SK-N-SH (cell line): ENCODE results near the gene MAST2. TPM values are rescaled to one million over a fixed set of nuclear protein-coding genes. Genes with fewer than 3 reads are reported as not detected.
"Not testable (repeated sequence)": the region's sequence is repeated elsewhere in the genome, so short reads cannot be mapped to it uniquely, and the experiment has no call there.

Experiments
- CTCF ChIA-PET: fragments of 300-600, 350-600 bp; formaldehyde crosslinking; extraction: SDS; loops from one replicate; lab custom pipeline; 2021; lab: Yijun Ruan, JAX
- POLR2A ChIA-PET: fragments of 350-600 bp; sonication (Branson Sonifier 250); formaldehyde crosslinking; extraction: SDS; loops from one replicate; lab custom pipeline; 2020; ENCODE audit warnings: antibody characterized with exemption, inconsistent platforms; lab: Yijun Ruan, JAX
- DNase-seq: peaks from one replicate; pipeline ENCODE4 v3.0.0; 2012
- H2AFZ ChIP-seq: fragments of 200-600 bp; sonication (generic); 2 replicates; pipeline ENCODE4 v1.8.1; 2016; ENCODE audit warnings: antibody characterized with exemption, mild to moderate bottlenecking, low read depth
- H3F3A ChIP-seq: fragments of 200-600 bp; sonication (generic); replicated peaks from 2 replicates; pipeline ENCODE3; 2016; ENCODE audit warnings: antibody characterized with exemption, mild to moderate bottlenecking; ENCODE audit not compliant: insufficient read depth
- H3K27ac ChIP-seq, 2 experiments: fragments of 200-500 bp in 1 of 2; fragments of 200-600 bp in 1 of 2; sonication (Bioruptor generic) in 1 of 2; sonication (generic), shearing (Covaris generic) in 1 of 2; 2 replicates each; pipeline versions ENCODE4 v1.5.1 to v1.6.1; 2014 to 2016; ENCODE audit warnings: low read depth in 2 of 2, inconsistent platforms in 1 of 2, low read length in 1 of 2, mild to moderate bottlenecking in 1 of 2, mixed read lengths in 1 of 2
- H3K27me3 ChIP-seq: fragments of 200-600 bp; sonication (generic), shearing (Covaris generic); 2 replicates; pipeline ENCODE4 v1.6.1; 2016; ENCODE audit warnings: mixed run types; ENCODE audit not compliant: insufficient read depth
- H3K36me3 ChIP-seq, 2 experiments: fragments of 200-500 bp in 1 of 2; fragments of 200-600 bp in 1 of 2; sonication (Bioruptor generic) in 1 of 2; sonication (generic) in 1 of 2; replicated peaks in 1 of 2; 2 replicates each; pipeline versions ENCODE3 to v1.5.1; 2014 to 2016; ENCODE audit warnings: low read length in 1 of 2, mild to moderate bottlenecking in 1 of 2; ENCODE audit not compliant: insufficient read depth in 2 of 2, control insufficient read depth in 1 of 2
- H3K4me1 ChIP-seq, 2 experiments: fragments of 200-500 bp in 1 of 2; fragments of 200-600 bp in 1 of 2; sonication (Bioruptor generic) in 1 of 2; sonication (generic), shearing (Covaris generic) in 1 of 2; 2 replicates each; pipeline versions ENCODE4 v1.5.1 to v1.6.1; 2014 to 2016; ENCODE audit warnings: low read depth in 1 of 2, low read length in 1 of 2, mixed run types in 1 of 2; ENCODE audit not compliant: insufficient read depth in 2 of 2, control insufficient read depth in 1 of 2
- H3K4me2 ChIP-seq: fragments of 200-600 bp; sonication (generic), shearing (Covaris generic); 2 replicates; pipeline ENCODE4 v1.6.1; 2017; ENCODE audit warnings: mixed run types
- H3K4me3 ChIP-seq, 2 experiments: fragments of 200-500 bp in 1 of 2; fragments of 200-600 bp in 1 of 2; sonication (Bioruptor generic) in 1 of 2; sonication (generic), shearing (Covaris generic) in 1 of 2; 2 replicates each; pipeline versions ENCODE4 v1.5.1 to v1.8.1; 2014 to 2016; ENCODE audit warnings: low read depth in 2 of 2, inconsistent platforms in 1 of 2, low read length in 1 of 2, mild to moderate bottlenecking in 1 of 2, mixed read lengths in 1 of 2, moderate library complexity in 1 of 2
- H3K79me2 ChIP-seq: fragments of 200-600 bp; sonication (generic); 2 replicates; pipeline ENCODE4 v1.8.1; 2017; ENCODE audit warnings: mild to moderate bottlenecking; ENCODE audit not compliant: insufficient read depth
- H3K9ac ChIP-seq: fragments of 200-600 bp; sonication (generic); 2 replicates; pipeline ENCODE4 v1.6.1; 2017; ENCODE audit warnings: mixed run types
- H3K9me2 ChIP-seq: fragments of 200-600 bp; sonication (generic); 2 replicates; pipeline ENCODE4 v1.6.1; 2017; ENCODE audit warnings: mixed run types
- H3K9me3 ChIP-seq: fragments of 200-600 bp; sonication (generic); 2 replicates; pipeline ENCODE4 v1.6.1; 2017; ENCODE audit warnings: mixed run types, mild to moderate bottlenecking, moderate library complexity
- H4K20me1 ChIP-seq: fragments of 200-600 bp; sonication (generic); 2 replicates; pipeline ENCODE4 v1.6.1; 2017; ENCODE audit warnings: mild to moderate bottlenecking, mixed run types; ENCODE audit not compliant: insufficient read depth
- CHD2 ChIP-seq: fragments of 150-350 bp; IDR thresholded peaks from 2 replicates; pipeline ENCODE4 v1.6.1; 2018; ENCODE audit warnings: low read length; ENCODE audit not compliant: partially characterized antibody
- CTCF ChIP-seq: fragments of 200-600 bp; sonication (generic); IDR thresholded peaks from 2 replicates; pipeline ENCODE4 v1.6.1; 2017; ENCODE audit warnings: antibody characterized with exemption, mild to moderate bottlenecking, moderate library complexity
- NRF1 ChIP-seq: IDR thresholded peaks from 2 replicates; pipeline ENCODE4 v1.6.1; 2012; ENCODE audit warnings: low read depth, mild to moderate bottlenecking, low read length
- RAD21 ChIP-seq: IDR thresholded peaks from 2 replicates; pipeline ENCODE4 v1.6.1; 2012; ENCODE audit warnings: mild to moderate bottlenecking, low read length
- RXRA ChIP-seq: IDR thresholded peaks from 2 replicates; pipeline ENCODE4 v1.4.0; 2012; ENCODE audit warnings: low read depth, mild to moderate bottlenecking, borderline replicate concordance
- SIN3A ChIP-seq: IDR thresholded peaks from 2 replicates; pipeline ENCODE4 v1.6.1; 2012; ENCODE audit warnings: low read depth, mild to moderate bottlenecking, low read length, moderate library complexity, borderline replicate concordance
- SMC3 ChIP-seq: IDR thresholded peaks from 2 replicates; pipeline ENCODE4 v1.6.1; 2012; ENCODE audit warnings: low read depth, low read length, improper control_type of control experiment
- TCF12 ChIP-seq: IDR thresholded peaks from 2 replicates; pipeline ENCODE4 v1.4.0; 2012
- WGBS: methylation state at CpG from one replicate; pipeline ENCODE4 v1.1.6; 2017; ENCODE audit warnings: low lambda C conversion rate; 5-methylcytosine and 5-hydroxymethylcytosine counted together
- polyA plus RNA-seq, 3 experiments: library from polyadenylated mRNA; depleted of rRNA; stranded (reverse); fragments of >200 nt; gene quantifications; 2 replicates each; pipeline ENCODE4 v1.2.3, GENCODE V29; 2012
- TF ChIP-seq, protein P1 (sequence below): fragments of 150-350 bp; IDR thresholded peaks from 2 replicates; pipeline ENCODE4 v1.6.1; 2016; ENCODE audit warnings: mild to moderate bottlenecking, low read depth, low read length
- TF ChIP-seq, protein P2 (sequence below): fragments of 150-350 bp; IDR thresholded peaks from 2 replicates; pipeline ENCODE4 v1.6.1; 2017; ENCODE audit warnings: antibody characterized with exemption, low read length, low read depth, borderline replicate concordance

The MAST2 gene
- polyA plus RNA-seq, 1 of the 3 experiments (the other 2 are of a cell fraction) = 53.4 TPM

GRCh38 chr1:45842786-45843185, 39.4 kb downstream of the MAST2 start:
- POLR2A ChIA-PET = no interaction called here
- H3K4me2 ChIP-seq = no peak overlapping the region
- no peaks in the 10 kb centered on the region for H3K9me2 ChIP-seq
- H3K27ac ChIP-seq = no peak overlapping the region
- no peaks in the 10 kb centered on the region for H4K20me1 ChIP-seq
- H2AFZ ChIP-seq = no peak overlapping the region
- H3K9me3 ChIP-seq = no peaks in the 10 kb centered on the region
- no peak overlapping the region for H3K4me3 ChIP-seq
- no peak overlapping the region for H3K9ac ChIP-seq
- 97% methylated on average over 1 of the region's 1 CpG for WGBS
- CTCF ChIA-PET = interaction anchor here (0.9 to 1.1 kb wide), 2 partner anchors 157 to 272 kb away, joined by 3 to 4 read pairs; partner anchors contain the start of gene GPBP1L1
- TF ChIP-seq SMC3 = no peak
- no peak for TF ChIP-seq SIN3A
- TF ChIP-seq RXRA = no peak
- TF ChIP-seq, protein P1, sequence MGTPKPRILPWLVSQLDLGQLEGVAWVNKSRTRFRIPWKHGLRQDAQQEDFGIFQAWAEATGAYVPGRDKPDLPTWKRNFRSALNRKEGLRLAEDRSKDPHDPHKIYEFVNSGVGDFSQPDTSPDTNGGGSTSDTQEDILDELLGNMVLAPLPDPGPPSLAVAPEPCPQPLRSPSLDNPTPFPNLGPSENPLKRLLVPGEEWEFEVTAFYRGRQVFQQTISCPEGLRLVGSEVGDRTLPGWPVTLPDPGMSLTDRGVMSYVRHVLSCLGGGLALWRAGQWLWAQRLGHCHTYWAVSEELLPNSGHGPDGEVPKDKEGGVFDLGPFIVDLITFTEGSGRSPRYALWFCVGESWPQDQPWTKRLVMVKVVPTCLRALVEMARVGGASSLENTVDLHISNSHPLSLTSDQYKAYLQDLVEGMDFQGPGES = no peak
- TF ChIP-seq CHD2 = no peak
- TF ChIP-seq, protein P2, sequence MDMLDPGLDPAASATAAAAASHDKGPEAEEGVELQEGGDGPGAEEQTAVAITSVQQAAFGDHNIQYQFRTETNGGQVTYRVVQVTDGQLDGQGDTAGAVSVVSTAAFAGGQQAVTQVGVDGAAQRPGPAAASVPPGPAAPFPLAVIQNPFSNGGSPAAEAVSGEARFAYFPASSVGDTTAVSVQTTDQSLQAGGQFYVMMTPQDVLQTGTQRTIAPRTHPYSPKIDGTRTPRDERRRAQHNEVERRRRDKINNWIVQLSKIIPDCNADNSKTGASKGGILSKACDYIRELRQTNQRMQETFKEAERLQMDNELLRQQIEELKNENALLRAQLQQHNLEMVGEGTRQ = no peak
- no peak for TF ChIP-seq TCF12
- peaks cover 20% of the 10 kb centered on the region for H3F3A ChIP-seq
- H3K36me3 ChIP-seq = no peaks in the 10 kb centered on the region
- peaks cover 2 to 21% of the 10 kb centered on the region in 2 experiments; a peak in 2 of 4 replicates for H3K4me1 ChIP-seq
- peaks cover 43% of the 10 kb centered on the region; the same call in 1 of the 2 replicates for H3K79me2 ChIP-seq
- DNase-seq = no peak
- no peaks in the 10 kb centered on the region for H3K27me3 ChIP-seq

GRCh38 chr1:45843474-45843905, 40.1 kb downstream of the MAST2 start:
- H3K9me2 ChIP-seq = no peaks in the 10 kb centered on the region
- no peak overlapping the region for H3K4me3 ChIP-seq
- H2AFZ ChIP-seq = no peak overlapping the region
- H3K9ac ChIP-seq = no peak overlapping the region
- H3K36me3 ChIP-seq = no peaks in the 10 kb centered on the region
- H3F3A ChIP-seq = peaks cover 20% of the 10 kb centered on the region
- TF ChIP-seq RAD21 = peak; percentile 44
- no peak for TF ChIP-seq NRF1
- TF ChIP-seq CTCF = peak; percentile 56
- TF ChIP-seq, all 33 proteins: peak for 2
- Histone ChIP-seq H3K27me3 (no peaks in the 10 kb centered on the region), H4K20me1 (no peaks in the 10 kb centered on the region), H3K79me2 (peaks cover 50% of the 10 kb centered on the region; the same call in 1 of the 2 replicates), H3K27ac (no peak overlapping the region), H3K4me1 (peaks cover 2 to 21% of the 10 kb centered on the region in 2 experiments; a peak in 2 of 4 replicates), H3K9me3 (no peaks in the 10 kb centered on the region), H3K4me2 (0 out of 2 replicates have a peak overlapping the region, but pooled peaks have one; percentile 1)
- no peak for DNase-seq
- ChIA-PET POLR2A (no interaction called here), CTCF (interaction anchor here (0.9 to 1.1 kb wide), 2 partner anchors 158 to 272 kb away, joined by 3 to 4 read pairs; partner anchors contain the start of gene GPBP1L1)

GRCh38 chr1:45844000-45844399, 40.6 kb downstream of the MAST2 start:
- H3K9ac ChIP-seq, H2AFZ ChIP-seq, H3K27me3 ChIP-seq, H3K27ac ChIP-seq, H3K4me3 ChIP-seq, H3K9me2 ChIP-seq, DNase-seq, H3K36me3 ChIP-seq, H3K9me3 ChIP-seq, H4K20me1 ChIP-seq, POLR2A ChIA-PET, H3K4me2 ChIP-seq: not testable (repeated sequence)
- H3K4me1 ChIP-seq = peaks cover 2 to 21% of the 10 kb centered on the region in 2 experiments; a peak in 2 of 4 replicates
- peaks cover 54% of the 10 kb centered on the region; the same call in 1 of the 2 replicates for H3K79me2 ChIP-seq
- 88% methylated on average over 4 of the region's 4 CpGs for WGBS
- CTCF ChIA-PET = interaction anchor here (0.9 kb wide), 1 partner anchor 158 kb away, joined by 3 read pairs; the partner anchor contains the start of gene GPBP1L1
- peaks cover 20% of the 10 kb centered on the region for H3F3A ChIP-seq
